IgD-negative memory B cell (primary cell): ENCODE results near the gene ME2. TPM values are rescaled to one million over a fixed set of nuclear protein-coding genes. Genes with fewer than 3 reads are reported as not detected.
"Not testable (repeated sequence)": the region's sequence is repeated elsewhere in the genome, so short reads cannot be mapped to it uniquely, and the experiment has no call there.

Experiments used
- H3K27ac Mint-ChIP-seq, 3 donors: one replicate each; pipeline ENCODE4 v1.8.0; 2020 to 2022; ENCODE audit warnings: mild to moderate bottlenecking in 3 of 3, mixed read lengths in 3 of 3, moderate library complexity in 1 of 3
- H3K27me3 Mint-ChIP-seq: one replicate; pipeline ENCODE4 v1.8.0; 2021; ENCODE audit warnings: mixed read lengths
- H3K36me3 Mint-ChIP-seq: one replicate; pipeline ENCODE4 v1.8.0; 2020; ENCODE audit warnings: mild to moderate bottlenecking, mixed read lengths
- H3K4me1 Mint-ChIP-seq, 3 donors: one replicate each; pipeline ENCODE4 v1.8.0; 2020 to 2022; ENCODE audit warnings: mixed read lengths in 3 of 3, mild to moderate bottlenecking in 1 of 3
- H3K4me3 Mint-ChIP-seq, 4 donors: one replicate each; pipeline ENCODE4 v1.8.0; 2020 to 2022; ENCODE audit warnings: mild to moderate bottlenecking in 4 of 4, mixed read lengths in 4 of 4, moderate library complexity in 3 of 4
- H3K9me3 Mint-ChIP-seq, 3 donors: one replicate each; pipeline ENCODE4 v1.8.0; 2020 to 2021; ENCODE audit warnings: mixed read lengths in 3 of 3, mild to moderate bottlenecking in 1 of 3
- polyA plus RNA-seq: library from polyadenylated mRNA; unstranded; fragments of 300-500 nt; fragmentation: Illumina TruSeq; gene quantifications from one replicate; pipeline ENCODE4 v1.2.3, GENCODE V29; 2021

Gene ME2
- polyA plus RNA-seq, 1 donor from 2014 or later, result 44.9 TPM

GRCh38 chr18:50850307-50851065 lies 28.4 kb upstream of the ME2 start:
- Mint-ChIP-seq H3K36me3 (peaks cover 3% of the 10 kb centered on the region), H3K4me3 (no peak overlapping the region), H3K27ac (no peak overlapping the region), H3K9me3 (peaks cover 0 to 3% (median 0%) of the 10 kb centered on the region in 3 donors), H3K27me3 (peaks cover 6% of the 10 kb centered on the region), H3K4me1 (peaks cover 0 to 2% (median 0%) of the 10 kb centered on the region in 3 donors)

GRCh38 chr18:50853863-50854271 lies 25.1 kb upstream of the ME2 start:
- no peak overlapping the region for H3K27ac Mint-ChIP-seq
- H3K4me1 Mint-ChIP-seq, result peaks cover 0 to 5% (median 0%) of the 10 kb centered on the region in 3 donors
- no peaks in the 10 kb centered on the region for H3K36me3 Mint-ChIP-seq
- H3K27me3 Mint-ChIP-seq, result peaks cover 6% of the 10 kb centered on the region
- H3K4me3 Mint-ChIP-seq, result no peak overlapping the region
- H3K9me3 Mint-ChIP-seq, result peaks cover 0 to 3% (median 2%) of the 10 kb centered on the region in 3 donors

GRCh38 chr18:50855976-50856757 lies 22.8 kb upstream of the ME2 start:
- H3K4me3 Mint-ChIP-seq, result peak overlapping the region in 1 of 4 donors; percentile 50
- peaks cover 0 to 10% (median 3%) of the 10 kb centered on the region in 3 donors for H3K4me1 Mint-ChIP-seq
- H3K36me3 Mint-ChIP-seq, result no peaks in the 10 kb centered on the region
- H3K9me3 Mint-ChIP-seq, result peaks cover 0 to 3% (median 2%) of the 10 kb centered on the region in 3 donors
- peaks cover 6% of the 10 kb centered on the region for H3K27me3 Mint-ChIP-seq
- H3K27ac Mint-ChIP-seq, result no peak overlapping the region

- H3K27me3 Mint-ChIP-seq, H3K9me3 Mint-ChIP-seq, H3K4me3 Mint-ChIP-seq, H3K36me3 Mint-ChIP-seq, H3K27ac Mint-ChIP-seq: not testable (repeated sequence)
- peaks cover 0 to 10% (median 6%) of the 10 kb centered on the region in 3 donors for H3K4me1 Mint-ChIP-seq
Measured at GRCh38 chr18:50857166-50857565, 21.8 kb upstream of the ME2 start.

- Mint-ChIP-seq H3K9me3 (peaks cover 0 to 3% (median 2%) of the 10 kb centered on the region in 3 donors), H3K4me1 (peaks cover 0 to 16% (median 11%) of the 10 kb centered on the region in 3 donors), H3K36me3 (no peaks in the 10 kb centered on the region), H3K27me3 (peaks cover 6% of the 10 kb centered on the region), H3K27ac (no peak overlapping the region), H3K4me3 (no peak overlapping the region)
Measured at GRCh38 chr18:50857694-50858093, 21.2 kb upstream of the ME2 start.

GRCh38 chr18:50859793-50860555 lies 18.9 kb upstream of the ME2 start:
- no peak overlapping the region for H3K27ac Mint-ChIP-seq
- H3K4me1 Mint-ChIP-seq, result peaks cover 0 to 17% (median 12%) of the 10 kb centered on the region in 3 donors
- H3K9me3 Mint-ChIP-seq, result peaks cover 0 to 2% (median 0%) of the 10 kb centered on the region in 3 donors
- no peak overlapping the region for H3K4me3 Mint-ChIP-seq
- peaks cover 3% of the 10 kb centered on the region for H3K27me3 Mint-ChIP-seq
- no peaks in the 10 kb centered on the region for H3K36me3 Mint-ChIP-seq

GRCh38 chr18:50861617-50862016 lies 17.3 kb upstream of the ME2 start:
- H3K4me3 Mint-ChIP-seq, result peak overlapping the region in 1 of 4 donors; percentile 17
- H3K4me1 Mint-ChIP-seq, result peaks cover 0 to 17% (median 12%) of the 10 kb centered on the region in 3 donors
- H3K9me3 Mint-ChIP-seq, result peaks cover 0 to 2% (median 0%) of the 10 kb centered on the region in 3 donors
- no peak overlapping the region for H3K27ac Mint-ChIP-seq
- H3K36me3 Mint-ChIP-seq, result no peaks in the 10 kb centered on the region
- H3K27me3 Mint-ChIP-seq, result no peaks in the 10 kb centered on the region

GRCh38 chr18:50862401-50862800 lies 16.5 kb upstream of the ME2 start:
- Mint-ChIP-seq H3K4me3 (peak overlapping the region in 2 of 4 donors; percentile 41 to 59), H3K27ac (no peak overlapping the region), H3K4me1 (peaks cover 0 to 17% (median 12%) of the 10 kb centered on the region in 3 donors), H3K36me3 (no peaks in the 10 kb centered on the region), H3K27me3 (no peaks in the 10 kb centered on the region), H3K9me3 (peaks cover 0 to 2% (median 0%) of the 10 kb centered on the region in 3 donors)

GRCh38 chr18:50863840-50864375 lies 15.0 kb upstream of the ME2 start:
- no peaks in the 10 kb centered on the region for H3K36me3 Mint-ChIP-seq
- peaks cover 0 to 12% (median 12%) of the 10 kb centered on the region in 3 donors for H3K4me1 Mint-ChIP-seq
- no peaks in the 10 kb centered on the region for H3K9me3 Mint-ChIP-seq
- H3K27ac Mint-ChIP-seq, result no peak overlapping the region
- no peak overlapping the region for H3K4me3 Mint-ChIP-seq
- no peaks in the 10 kb centered on the region for H3K27me3 Mint-ChIP-seq

- H3K27me3 Mint-ChIP-seq, result no peaks in the 10 kb centered on the region
- no peak overlapping the region for H3K4me3 Mint-ChIP-seq
- no peak overlapping the region for H3K27ac Mint-ChIP-seq
- H3K4me1 Mint-ChIP-seq, result peaks cover 0 to 7% (median 7%) of the 10 kb centered on the region in 3 donors
- H3K9me3 Mint-ChIP-seq, result no peaks in the 10 kb centered on the region
- H3K36me3 Mint-ChIP-seq, result no peaks in the 10 kb centered on the region
Measured at GRCh38 chr18:50866765-50867164, 12.2 kb upstream of the ME2 start.

GRCh38 chr18:50869150-50869549 lies 9.8 kb upstream of the ME2 start:
- no peaks in the 10 kb centered on the region for H3K9me3 Mint-ChIP-seq
- peaks cover 0 to under 1% (median 0%) of the 10 kb centered on the region in 3 donors for H3K4me1 Mint-ChIP-seq
- H3K27ac Mint-ChIP-seq, result no peak overlapping the region
- H3K4me3 Mint-ChIP-seq, result peak overlapping the region in 1 of 4 donors; percentile 17
- H3K36me3 Mint-ChIP-seq, result no peaks in the 10 kb centered on the region
- H3K27me3 Mint-ChIP-seq, result no peaks in the 10 kb centered on the region

GRCh38 chr18:50870138-50870845 lies 8.6 kb upstream of the ME2 start:
- Mint-ChIP-seq H3K4me3 (no peak overlapping the region), H3K4me1 (no peaks in the 10 kb centered on the region), H3K27me3 (no peaks in the 10 kb centered on the region), H3K27ac (no peak overlapping the region), H3K36me3 (no peaks in the 10 kb centered on the region), H3K9me3 (no peaks in the 10 kb centered on the region)

- Mint-ChIP-seq H3K4me3 (no peak overlapping the region), H3K9me3 (no peaks in the 10 kb centered on the region), H3K36me3 (no peaks in the 10 kb centered on the region), H3K27ac (no peak overlapping the region), H3K27me3 (no peaks in the 10 kb centered on the region), H3K4me1 (no peaks in the 10 kb centered on the region)
Measured at GRCh38 chr18:50871846-50872245, 7.1 kb upstream of the ME2 start.

GRCh38 chr18:50875966-50876536 lies 2.9 kb upstream of the ME2 start:
- H3K9me3 Mint-ChIP-seq, result no peaks in the 10 kb centered on the region
- no peaks in the 10 kb centered on the region for H3K36me3 Mint-ChIP-seq
- no peaks in the 10 kb centered on the region for H3K27me3 Mint-ChIP-seq
- H3K27ac Mint-ChIP-seq, result peak overlapping the region in 1 of 3 donors; percentile 64
- peaks cover 16% of the 10 kb centered on the region in 3 donors for H3K4me1 Mint-ChIP-seq
- H3K4me3 Mint-ChIP-seq, result peak overlapping the region in 1 of 4 donors; percentile 53
